HG03108 (cell line): ENCODE measurements around the gene PACC1.
A peak's percentile ranks its signal among the peaks of the same experiment; 100 is the strongest.
"Not testable (repeated sequence)": the region's sequence is repeated elsewhere in the genome, so short reads cannot be mapped to it uniquely, and the experiment has no call there.

Source experiments
- ATAC-seq: cut with Tn5 transposase; IDR thresholded peaks from one replicate; pipeline ENCODE4 v1.9.1; 2021; ENCODE audit warnings: moderate library complexity; ENCODE audit not compliant: unreplicated experiment

Gene PACC1

GRCh38 chr1:212397171-212397570 is 17.5 kb downstream of the PACC1 start:
- no peak for ATAC-seq

GRCh38 chr1:212396638-212397037 is 18.0 kb downstream of the PACC1 start:
- no peak for ATAC-seq

GRCh38 chr1:212395678-212396437 is 18.8 kb downstream of the PACC1 start:
- ATAC-seq, result not testable (repeated sequence)

- ATAC-seq, result no peak
Observed at GRCh38 chr1:212388985-212389716, 25.5 kb downstream of the PACC1 start.

- ATAC-seq, result no peak
Observed at GRCh38 chr1:212386029-212386428, 28.7 kb downstream of the PACC1 start.

GRCh38 chr1:212381397-212382035 is 33.2 kb downstream of the PACC1 start:
- no peak for ATAC-seq

GRCh38 chr1:212379366-212379765 is 35.3 kb downstream of the PACC1 start:
- ATAC-seq, result no peak

- no peak for ATAC-seq
Observed at GRCh38 chr1:212377644-212378043, 37.0 kb downstream of the PACC1 start.

GRCh38 chr1:212375986-212376385 is 38.7 kb downstream of the PACC1 start:
- ATAC-seq, result no peak

GRCh38 chr1:212368073-212368484 is 46.6 kb downstream of the PACC1 start:
- ATAC-seq, result peak; percentile 74

GRCh38 chr1:212367474-212368072 is 47.1 kb downstream of the PACC1 start:
- ATAC-seq, result no peak

- no peak for ATAC-seq
Observed at GRCh38 chr1:212366901-212367300, 47.8 kb downstream of the PACC1 start.

GRCh38 chr1:212364985-212365384 is 49.7 kb downstream of the PACC1 start:
- ATAC-seq, result no peak

GRCh38 chr1:212359794-212360479 is 54.7 kb downstream of the PACC1 start:
- no peak for ATAC-seq

- no peak for ATAC-seq
Observed at GRCh38 chr1:212355230-212355969, 59.3 kb downstream of the PACC1 start.

- no peak for ATAC-seq
Observed at GRCh38 chr1:212354464-212354863, 60.2 kb downstream of the PACC1 start.

GRCh38 chr1:212353181-212353580 is 61.5 kb downstream of the PACC1 start:
- ATAC-seq, result no peak

- ATAC-seq, result no peak
Observed at GRCh38 chr1:212351588-212352362, 62.9 kb downstream of the PACC1 start.

- no peak for ATAC-seq
Observed at GRCh38 chr1:212346601-212347000, 68.1 kb downstream of the PACC1 start.
